Stimulated activated effector memory CD8-positive, alpha-beta T cell treated with anti-CD3 and anti-CD28 coated beads, Interleukin-12 subunit alpha, Interleukin-12 subunit beta, amount 100 ng/mL, for 72 hours (primary cell): ENCODE results near the gene MYO19.
A peak's percentile ranks its signal among the peaks of the same experiment; 100 is the strongest.
"Not testable (repeated sequence)": the region's sequence is repeated elsewhere in the genome, so short reads cannot be mapped to it uniquely, and the experiment has no call there.

Experiments
- ATAC-seq: fragments of 150-1000 bp; cut with Tn5 transposase; 2 replicates; pipeline ENCODE4 v1.10.0; 2021
- DNase-seq, 2 donors: peaks; one replicate each; pipeline ENCODE4 v3.0.0; 2021 to 2022; ENCODE audit warnings: low spot score in 2 of 2
- H3K27ac Mint-ChIP-seq: one replicate; pipeline ENCODE4 v1.8.0; 2022; ENCODE audit warnings: mild to moderate bottlenecking, mixed read lengths
- H3K36me3 Mint-ChIP-seq: one replicate; pipeline ENCODE4 v1.8.0; 2022; ENCODE audit warnings: mild to moderate bottlenecking, mixed read lengths
- H3K4me1 Mint-ChIP-seq: one replicate; pipeline ENCODE4 v1.8.0; 2022; ENCODE audit warnings: mixed read lengths
- H3K4me3 Mint-ChIP-seq: one replicate; pipeline ENCODE4 v1.8.0; 2022; ENCODE audit warnings: mild to moderate bottlenecking, mixed read lengths
- H3K9me3 Mint-ChIP-seq: one replicate; pipeline ENCODE4 v1.8.0; 2022; ENCODE audit warnings: mixed read lengths

MYO19 gene

GRCh38 chr17:36498155-36498554, 36.5 kb downstream of the MYO19 start:
- Mint-ChIP-seq H3K4me3 (no peak overlapping the region), H3K4me1 (no peaks in the 10 kb centered on the region), H3K27ac (no peak overlapping the region), H3K9me3 (no peaks in the 10 kb centered on the region), H3K36me3 (peaks cover 99% of the 10 kb centered on the region)
- no peak for ATAC-seq
- DNase-seq = no peak

- no peak for DNase-seq
- Mint-ChIP-seq H3K36me3 (peaks cover 100% of the 10 kb centered on the region), H3K4me3 (no peak overlapping the region), H3K4me1 (peaks cover 14% of the 10 kb centered on the region), H3K9me3 (no peaks in the 10 kb centered on the region), H3K27ac (peak overlapping the region; percentile 71)
- ATAC-seq = no peak
Observed at GRCh38 chr17:36496018-36496789, 38.5 kb downstream of the MYO19 start.

DNA sequence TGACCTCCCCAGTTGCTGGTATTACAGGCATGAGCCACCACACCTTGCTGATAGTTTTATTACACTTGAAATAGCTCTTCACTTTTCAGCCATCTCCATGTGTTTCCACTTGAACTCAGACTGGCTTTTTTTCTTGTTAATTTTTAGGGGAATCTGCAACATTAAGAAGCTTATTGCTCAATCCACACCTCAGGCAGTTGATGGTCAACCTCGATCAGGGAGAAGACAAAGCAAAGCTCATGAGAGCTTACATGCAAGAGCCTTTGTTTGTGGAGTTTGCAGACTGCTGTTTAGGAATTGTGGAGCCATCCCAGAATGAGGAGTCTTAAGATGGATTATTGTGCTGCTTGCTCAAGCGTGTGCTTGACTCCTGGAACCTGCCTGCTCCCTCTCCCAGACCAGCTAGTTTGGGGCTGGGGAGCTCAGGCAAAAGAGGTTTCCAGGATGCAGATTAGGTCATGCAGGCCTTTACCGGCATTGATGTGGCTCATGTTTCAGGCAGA, 39.5 kb downstream of the MYO19 start:
- ATAC-seq (no peak), DNase-seq (no peak)
- Mint-ChIP-seq H3K4me1 (peaks cover 20% of the 10 kb centered on the region), H3K4me3 (no peak overlapping the region), H3K27ac (peak overlapping the region; percentile 5), H3K36me3 (peaks cover 100% of the 10 kb centered on the region), H3K9me3 (no peaks in the 10 kb centered on the region)

- peaks cover 100% of the 10 kb centered on the region for H3K36me3 Mint-ChIP-seq
- DNase-seq (no peak), ATAC-seq (no peak)
- peak overlapping the region; percentile 5 for H3K27ac Mint-ChIP-seq
- no peak overlapping the region for H3K4me3 Mint-ChIP-seq
- H3K9me3 Mint-ChIP-seq = no peaks in the 10 kb centered on the region
- peaks cover 24% of the 10 kb centered on the region for H3K4me1 Mint-ChIP-seq
Observed at GRCh38 chr17:36494674-36495073, 40.0 kb downstream of the MYO19 start.

GRCh38 chr17:36493956-36494355, 40.7 kb downstream of the MYO19 start:
- peaks cover 100% of the 10 kb centered on the region for H3K36me3 Mint-ChIP-seq
- H3K4me3 Mint-ChIP-seq = no peak overlapping the region
- ATAC-seq (no peak), DNase-seq (no peak)
- H3K4me1 Mint-ChIP-seq = peaks cover 26% of the 10 kb centered on the region
- H3K9me3 Mint-ChIP-seq = no peaks in the 10 kb centered on the region
- no peak overlapping the region for H3K27ac Mint-ChIP-seq

- ATAC-seq (peak; percentile 95), DNase-seq (peak; percentile 72 to 93)
- peaks cover 50% of the 10 kb centered on the region for H3K36me3 Mint-ChIP-seq
- peak within 1 kb of the TSS; percentile 98 for H3K4me3 Mint-ChIP-seq
- H3K9me3 Mint-ChIP-seq = no peaks in the 10 kb centered on the region
- peak within 1 kb of the TSS; percentile 99 for H3K27ac Mint-ChIP-seq
- H3K4me1 Mint-ChIP-seq = peaks cover 51% of the 10 kb centered on the region
Observed at GRCh38 chr17:36486204-36487194, 48.2 kb downstream of the MYO19 start, which contains the start of gene ZNHIT3. ZNHIT3 (plus strand) TSS chr17:36486681; CDS start chr17:36486700, 19 bp downstream.

GRCh38 chr17:36485805-36486203, 48.9 kb downstream of the MYO19 start:
- Mint-ChIP-seq H3K4me3 (peak overlapping the region; percentile 98), H3K36me3 (peaks cover 43% of the 10 kb centered on the region), H3K27ac (peak overlapping the region; percentile 99)

DNA sequence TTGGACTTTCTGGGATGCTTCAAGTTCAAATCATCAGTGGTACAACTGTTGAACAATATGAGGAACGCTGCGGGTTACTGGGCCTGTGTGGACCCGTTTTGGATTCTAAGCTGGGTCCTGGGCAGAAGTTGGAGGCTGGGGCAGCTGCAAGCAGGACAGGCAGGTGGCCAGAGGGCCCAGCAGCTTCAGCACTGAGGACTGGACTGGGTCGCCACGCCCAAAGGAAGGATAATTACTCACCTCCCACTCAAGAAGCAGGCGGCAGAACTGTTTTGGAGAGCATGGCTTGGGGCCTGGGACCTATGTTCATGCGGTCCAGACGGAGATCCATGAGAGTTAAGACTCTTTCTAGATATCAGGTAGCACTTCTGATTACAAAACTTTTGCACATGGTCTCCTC, 49.6 kb downstream of the MYO19 start:
- ATAC-seq (no peak), DNase-seq (no peak)
- Mint-ChIP-seq H3K4me1 (peaks cover 41% of the 10 kb centered on the region), H3K9me3 (no peaks in the 10 kb centered on the region), H3K36me3 (peaks cover 35% of the 10 kb centered on the region), H3K4me3 (peak overlapping the region; percentile 98), H3K27ac (peak overlapping the region; percentile 99)

More at GRCh38 chr17:36485805-36486203, 48.9 kb downstream of the MYO19 start:
- H3K4me1 Mint-ChIP-seq = peaks cover 45% of the 10 kb centered on the region
- H3K9me3 Mint-ChIP-seq = no peaks in the 10 kb centered on the region
- no peak for DNase-seq
- no peak for ATAC-seq

DNA sequence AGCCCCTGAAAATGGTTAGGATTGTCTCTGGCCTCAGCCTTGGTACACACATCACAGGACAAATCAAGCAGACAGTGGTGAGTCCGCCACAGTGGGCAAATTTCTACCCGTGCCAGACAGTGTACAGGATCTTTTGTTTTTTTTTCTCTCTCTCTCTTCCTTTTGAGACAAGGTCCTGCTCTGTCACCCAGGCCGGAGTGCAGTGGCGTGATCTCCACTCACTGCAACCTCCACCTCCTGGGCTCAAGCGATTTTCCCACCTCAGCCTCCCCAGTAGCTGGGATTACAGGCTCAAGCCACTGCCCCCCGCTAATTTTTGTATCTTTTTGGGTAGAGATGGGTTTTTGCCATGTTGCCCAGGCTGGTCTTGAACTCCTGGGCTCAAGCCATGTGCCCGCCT, 50.6 kb downstream of the MYO19 start:
- not testable (repeated sequence) for H3K27ac Mint-ChIP-seq, DNase-seq, H3K9me3 Mint-ChIP-seq, ATAC-seq
- H3K4me1 Mint-ChIP-seq = peaks cover 36% of the 10 kb centered on the region
- peak overlapping the region; percentile 60 for H3K4me3 Mint-ChIP-seq
- peaks cover 25% of the 10 kb centered on the region for H3K36me3 Mint-ChIP-seq

DNA sequence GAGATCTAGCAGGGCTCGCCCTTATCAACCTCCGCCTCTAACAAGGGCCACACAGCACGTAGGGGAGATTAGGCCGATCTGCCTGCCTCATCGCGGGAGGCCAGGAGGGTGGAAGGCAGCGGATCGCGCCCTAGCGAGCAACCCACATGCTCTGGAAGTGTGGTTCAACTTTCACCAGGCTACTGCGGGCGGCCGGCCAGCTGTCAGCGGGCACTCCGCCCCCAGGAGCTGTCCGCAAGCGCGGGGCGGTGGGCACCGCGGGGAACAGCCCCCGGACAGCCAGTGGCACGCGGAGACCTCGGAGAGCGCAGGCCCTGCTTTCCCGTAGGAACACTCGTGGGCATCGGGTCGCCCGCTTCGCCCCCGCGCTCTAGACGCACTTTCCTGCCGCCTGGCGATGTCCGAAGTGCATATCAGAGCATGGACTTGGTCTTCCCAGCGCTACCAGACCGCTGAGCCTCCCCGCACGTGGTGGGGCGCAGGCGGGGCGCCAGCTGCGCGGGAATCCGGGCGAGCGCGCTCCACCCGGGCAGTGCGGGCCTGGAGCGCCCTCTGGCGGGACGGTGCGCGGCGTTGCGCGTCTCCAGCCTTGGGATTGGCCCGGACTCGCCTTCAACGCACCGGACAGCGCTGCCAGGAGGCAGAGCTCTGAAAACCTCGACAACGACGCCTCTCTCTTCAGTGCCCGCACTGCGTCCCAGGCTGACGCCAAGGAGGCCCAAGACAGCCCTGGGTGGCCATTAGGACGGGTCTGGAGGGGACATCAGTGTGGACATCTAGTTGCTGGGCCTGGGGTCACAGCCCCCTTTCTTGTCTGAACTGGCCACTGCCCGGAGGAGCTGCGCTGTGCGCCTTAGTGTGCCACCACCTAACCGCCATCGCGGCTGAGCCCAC, 51.8 kb downstream of the MYO19 start:
- H3K9me3 Mint-ChIP-seq = no peaks in the 10 kb centered on the region

GRCh38 chr17:36481829-36482228, 52.8 kb downstream of the MYO19 start:
- no peak overlapping the region for H3K27ac Mint-ChIP-seq
- peak overlapping the region; percentile 60 for H3K4me3 Mint-ChIP-seq
- H3K4me1 Mint-ChIP-seq = peaks cover 31% of the 10 kb centered on the region
- no peaks in the 10 kb centered on the region for H3K9me3 Mint-ChIP-seq
- ATAC-seq = no peak
- peaks cover 8% of the 10 kb centered on the region for H3K36me3 Mint-ChIP-seq
- no peak for DNase-seq

More for the DNA sequence above, 51.8 kb downstream of the MYO19 start:
- H3K4me3 Mint-ChIP-seq = peak overlapping the region; percentile 60
- H3K36me3 Mint-ChIP-seq = peaks cover 15% of the 10 kb centered on the region
- H3K27ac Mint-ChIP-seq = peak overlapping the region; percentile 64
- DNase-seq (peak; percentile 92 to 93), ATAC-seq (peak; percentile 85)
- H3K4me1 Mint-ChIP-seq = peaks cover 31% of the 10 kb centered on the region

- DNase-seq (no peak), ATAC-seq (no peak)
- no peaks in the 10 kb centered on the region for H3K4me1 Mint-ChIP-seq
- H3K9me3 Mint-ChIP-seq = no peaks in the 10 kb centered on the region
- H3K36me3 Mint-ChIP-seq = no peaks in the 10 kb centered on the region
- H3K4me3 Mint-ChIP-seq = no peak overlapping the region
- H3K27ac Mint-ChIP-seq = no peak overlapping the region
Observed at GRCh38 chr17:36475346-36475970, 59.2 kb downstream of the MYO19 start.

DNA sequence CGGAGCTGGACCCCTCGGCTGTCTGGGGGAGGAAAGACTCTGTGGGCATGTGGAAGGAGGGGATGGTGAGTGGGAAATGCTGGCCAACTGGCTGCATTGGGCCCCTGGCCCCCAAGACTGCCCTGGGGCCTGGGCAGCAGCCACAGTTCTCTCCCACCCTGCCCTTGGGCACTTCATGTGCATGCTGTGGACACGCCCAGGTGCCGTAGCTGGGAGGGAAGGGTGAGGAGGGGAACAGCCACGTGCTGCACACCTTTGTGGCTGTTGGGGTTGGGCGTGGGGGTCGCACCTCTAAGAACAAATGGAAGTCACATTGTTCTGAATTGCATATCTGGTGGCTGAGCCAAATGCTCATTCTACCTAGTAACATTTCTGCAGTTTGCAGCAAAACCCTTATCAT, 60.1 kb downstream of the MYO19 start:
- ATAC-seq (no peak), DNase-seq (no peak)
- no peak overlapping the region for H3K4me3 Mint-ChIP-seq
- no peaks in the 10 kb centered on the region for H3K36me3 Mint-ChIP-seq
- no peaks in the 10 kb centered on the region for H3K9me3 Mint-ChIP-seq
- no peak overlapping the region for H3K27ac Mint-ChIP-seq
- H3K4me1 Mint-ChIP-seq = no peaks in the 10 kb centered on the region

DNA sequence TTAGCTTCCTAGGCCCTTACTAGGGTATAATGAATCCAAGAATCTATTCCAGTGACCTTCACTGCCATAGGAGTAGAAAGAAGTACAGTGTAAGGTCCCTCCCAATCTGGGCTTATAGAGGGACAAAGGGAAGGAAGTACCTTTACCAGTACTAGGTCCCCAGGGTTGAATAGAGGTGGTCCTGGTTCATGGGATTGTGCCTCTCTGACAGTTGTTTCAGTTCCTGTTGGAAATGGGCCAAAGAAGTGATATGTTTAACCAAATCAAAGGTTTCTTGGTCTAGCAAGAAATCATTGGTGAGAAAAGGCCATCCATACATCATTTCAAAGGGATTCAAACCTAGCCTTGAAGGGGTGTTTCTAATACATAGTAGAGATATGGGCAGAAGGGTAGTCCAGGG, 64.2 kb downstream of the MYO19 start:
- no peak overlapping the region for H3K27ac Mint-ChIP-seq
- ATAC-seq = no peak
- H3K36me3 Mint-ChIP-seq = no peaks in the 10 kb centered on the region
- no peaks in the 10 kb centered on the region for H3K9me3 Mint-ChIP-seq
- no peak overlapping the region for H3K4me3 Mint-ChIP-seq
- no peak for DNase-seq
- no peaks in the 10 kb centered on the region for H3K4me1 Mint-ChIP-seq
